Measurements from ENCODE around the gene MYOM1.

- TF ChIP-seq, protein P1, sequence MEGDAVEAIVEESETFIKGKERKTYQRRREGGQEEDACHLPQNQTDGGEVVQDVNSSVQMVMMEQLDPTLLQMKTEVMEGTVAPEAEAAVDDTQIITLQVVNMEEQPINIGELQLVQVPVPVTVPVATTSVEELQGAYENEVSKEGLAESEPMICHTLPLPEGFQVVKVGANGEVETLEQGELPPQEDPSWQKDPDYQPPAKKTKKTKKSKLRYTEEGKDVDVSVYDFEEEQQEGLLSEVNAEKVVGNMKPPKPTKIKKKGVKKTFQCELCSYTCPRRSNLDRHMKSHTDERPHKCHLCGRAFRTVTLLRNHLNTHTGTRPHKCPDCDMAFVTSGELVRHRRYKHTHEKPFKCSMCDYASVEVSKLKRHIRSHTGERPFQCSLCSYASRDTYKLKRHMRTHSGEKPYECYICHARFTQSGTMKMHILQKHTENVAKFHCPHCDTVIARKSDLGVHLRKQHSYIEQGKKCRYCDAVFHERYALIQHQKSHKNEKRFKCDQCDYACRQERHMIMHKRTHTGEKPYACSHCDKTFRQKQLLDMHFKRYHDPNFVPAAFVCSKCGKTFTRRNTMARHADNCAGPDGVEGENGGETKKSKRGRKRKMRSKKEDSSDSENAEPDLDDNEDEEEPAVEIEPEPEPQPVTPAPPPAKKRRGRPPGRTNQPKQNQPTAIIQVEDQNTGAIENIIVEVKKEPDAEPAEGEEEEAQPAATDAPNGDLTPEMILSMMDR (conservative IDR thresholded peaks at IDR 0.05 in 1 of 2, IDR thresholded peaks at IDR 0.05 in 1 of 2; ENCODE audit: extremely low read depth in 1 of 2, insufficient read depth in 1 of 2, low read depth in 1 of 2, low read length in 2 of 2): no peak
- no peak for TF ChIP-seq EZH2 (IDR thresholded peaks at IDR 0.05; ENCODE audit: borderline replicate concordance, low read length)
These were observed 27.0 kb upstream of the MYOM1 start for GRCh38 chr18:3246635-3247239.

Measured in mammary epithelial cell (primary cell).